Fibroblast of mammary gland (primary cell): ENCODE results near the gene GRIK4.

Source experiments
- DNase-seq: peaks from one replicate; pipeline ENCODE4 v3.0.0-alpha.2; 2010; ENCODE audit warnings: low read depth
- H3K4me3 ChIP-seq: 2 replicates; pipeline ENCODE4 v1.5.1; 2011; ENCODE audit warnings: low read depth, mild to moderate bottlenecking, low read length, moderate library complexity; ENCODE audit not compliant: control insufficient read depth
- CTCF ChIP-seq: conservative IDR thresholded peaks from 2 replicates; pipeline ENCODE4 v1.5.1; 2011; ENCODE audit warnings: low read depth, low read length, inconsistent platforms; ENCODE audit not compliant: control insufficient read depth, insufficient read depth

Gene GRIK4

GRCh38 chr11:120519474-120519873 is 7.9 kb downstream of the GRIK4 start:
- H3K4me3 ChIP-seq = no peak overlapping the region

GRCh38 chr11:120520091-120520822 is 8.7 kb downstream of the GRIK4 start:
- TF ChIP-seq CTCF = no peak
- H3K4me3 ChIP-seq = no peak overlapping the region
- no peak for DNase-seq

More at GRCh38 chr11:120519474-120519873, 7.9 kb downstream of the GRIK4 start:
- TF ChIP-seq CTCF = no peak
- DNase-seq = no peak

- DNase-seq = no peak
Observed at GRCh38 chr11:120521176-120521575, 9.6 kb downstream of the GRIK4 start.

GRCh38 chr11:120522021-120522420 is 10.5 kb downstream of the GRIK4 start:
- no peak overlapping the region for H3K4me3 ChIP-seq
- TF ChIP-seq CTCF = no peak
- no peak for DNase-seq

More at GRCh38 chr11:120521176-120521575, 9.6 kb downstream of the GRIK4 start:
- no peak for TF ChIP-seq CTCF
- H3K4me3 ChIP-seq = no peak overlapping the region

- no peak for DNase-seq
- no peak overlapping the region for H3K4me3 ChIP-seq
- TF ChIP-seq CTCF = no peak
Observed at GRCh38 chr11:120522736-120523135, 11.2 kb downstream of the GRIK4 start.

GRCh38 chr11:120523196-120523595 is 11.6 kb downstream of the GRIK4 start:
- H3K4me3 ChIP-seq = no peak overlapping the region
- TF ChIP-seq CTCF = no peak
- no peak for DNase-seq
